Activated naive CD4-positive, alpha-beta T cell treated with anti-CD3 and anti-CD28 coated beads, Interleukin-2, amount 10 ng/mL, durations not matched to agents 5 hours and 36 hours (primary cell): ENCODE results near the gene CXorf38. TPM values are rescaled to one million over a fixed set of nuclear protein-coding genes. Genes with fewer than 3 reads are reported as not detected.

ENCODE experiments used
- total RNA-seq, 2 experiments: library from RNA; stranded (reverse); gene quantifications; one replicate each; pipeline ENCODE4 v1.2.3, GENCODE V29; 2021

Gene CXorf38
- total RNA-seq = 10 to 100 TPM; 19.6 to 20.6 TPM

GRCh38 chrX:40647307-40648197 lies at the start of gene CXorf38:
CXorf38 (minus strand) TSS chrX:40647561; CDS start chrX:40647520, 41 bp downstream.

GRCh38 chrX:40623139-40623536 lies 24.2 kb downstream of the CXorf38 start, which contains the start of gene MPC1L:
MPC1L (plus strand) TSS chrX:40623428; CDS start chrX:40623566, 138 bp downstream.

GRCh38 chrX:40580537-40581335 lies 66.6 kb downstream of the CXorf38 start, which contains the start of gene ATP6AP2:
ATP6AP2 (plus strand) TSS chrX:40580970; CDS start chrX:40581066, 96 bp downstream.

Other genes with a start within 250 kb of the CXorf38 start
- gene ATP6AP2, start 66.6 kb downstream of the CXorf38 start, total RNA-seq = 10 to 100 TPM; 64.1 to 68.9 TPM
- gene MPC1L, start 24.1 kb downstream of the CXorf38 start, total RNA-seq = not detected
- gene MED14, start 88.0 kb upstream of the CXorf38 start, total RNA-seq = 10 to 100 TPM; 40.3 to 44.2 TPM